Endothelial cell of umbilical vein (primary cell): ENCODE measurements around the gene TTC4. TPM values are rescaled to one million over a fixed set of nuclear protein-coding genes. Genes with fewer than 3 reads are reported as not detected.

Source experiments
- BruUV-seq: library from RNA; stranded (reverse); fragments of 400-500 nt; replicated peaks from 2 replicates; lab custom pipeline; 2021; lab: Mats Ljungman, UMichigan
- CTCF ChIA-PET: fragments of 300-600, 350-600 bp; sonication (Branson Sonifier 250); formaldehyde crosslinking; loops from one replicate; lab custom pipeline; 2021; ENCODE audit warnings: antibody characterized with exemption, inconsistent platforms; lab: Charles Lee
- POLR2A ChIA-PET: fragments of 300-600, 350-600 bp; sonication (Branson Sonifier 250); formaldehyde crosslinking; loops from one replicate; lab custom pipeline; 2021; ENCODE audit warnings: antibody characterized with exemption, inconsistent platforms; lab: Charles Lee
- DNase-seq: peaks from one replicate; pipeline ENCODE4 v3.0.0-alpha.2; 2011; ENCODE audit warnings: low read depth, low spot score
- FAIRE-seq: peaks from 2 replicates; lab custom pipeline; 2011; peaks lifted over from hg19 to GRCh38; lab: Jason Lieb, UNC
- H2AFZ ChIP-seq: 2 replicates; pipeline ENCODE4 v1.6.0; 2012; ENCODE audit warnings: low read depth, low read length, control low read depth, inconsistent platforms
- H3K27ac ChIP-seq: 2 replicates; pipeline ENCODE4 v1.5.1; 2011; ENCODE audit warnings: low read depth, mild to moderate bottlenecking, control low read depth, low read length, moderate library complexity; ENCODE audit not compliant: insufficient read depth
- H3K27me3 ChIP-seq, 2 experiments: 2 replicates each; pipeline versions ENCODE4 v1.6.0 to v1.6.1; 2011; ENCODE audit warnings: low read length in 2 of 2, mixed read lengths in 1 of 2; ENCODE audit not compliant: control insufficient read depth in 2 of 2, insufficient read depth in 2 of 2
- H3K36me3 ChIP-seq, 2 experiments: 2 replicates in 1 of 2; 3 replicates in 1 of 2; pipeline ENCODE4 v1.5.1; 2011; ENCODE audit warnings: low read length in 2 of 2, mild to moderate bottlenecking in 1 of 2, moderate library complexity in 1 of 2; ENCODE audit not compliant: control insufficient read depth in 2 of 2, insufficient read depth in 2 of 2; ENCODE audit errors: extremely low read depth in 1 of 2
- H3K4me1 ChIP-seq: 3 replicates; pipeline ENCODE4 v1.5.1; 2011; ENCODE audit warnings: mild to moderate bottlenecking, low read length; ENCODE audit not compliant: control insufficient read depth, insufficient read depth; ENCODE audit errors: extremely low read depth
- H3K4me2 ChIP-seq: 2 replicates; pipeline ENCODE4 v1.6.1; 2011; ENCODE audit warnings: low read length, control low read depth, mixed read lengths; ENCODE audit not compliant: insufficient read depth
- H3K4me3 ChIP-seq, 3 experiments: fragments of 200-600 bp in 1 of 3; sonication (generic), shearing (Covaris generic) in 1 of 3; replicated peaks in 1 of 3; 2 replicates each; pipeline ENCODE4 v1.5.1; 2011 to 2016; ENCODE audit warnings: control low read depth in 3 of 3, low read length in 3 of 3, mild to moderate bottlenecking in 2 of 3, inconsistent platforms in 1 of 3, low read depth in 1 of 3, moderate library complexity in 1 of 3; ENCODE audit not compliant: insufficient read depth in 1 of 3
- H3K79me2 ChIP-seq: 2 replicates; pipeline ENCODE4 v1.6.0; 2012; ENCODE audit warnings: low read length, inconsistent platforms; ENCODE audit not compliant: control insufficient read depth, insufficient read depth
- H3K9ac ChIP-seq: replicated peaks from 2 replicates; pipeline ENCODE3; 2011; ENCODE audit warnings: low read length, control low read depth; ENCODE audit not compliant: insufficient read depth; ENCODE audit errors: extremely low read depth
- H3K9me1 ChIP-seq: replicated peaks from 3 replicates; pipeline ENCODE4 v1.6.0; 2011; ENCODE audit warnings: mild to moderate bottlenecking, low read length; ENCODE audit not compliant: control insufficient read depth, insufficient read depth; ENCODE audit errors: extremely low read depth
- H3K9me3 ChIP-seq: replicated peaks from 2 replicates; pipeline ENCODE4 v1.5.1; 2012; ENCODE audit warnings: low read length, inconsistent platforms; ENCODE audit not compliant: control insufficient read depth, insufficient read depth
- H4K20me1 ChIP-seq: replicated peaks from 2 replicates; pipeline ENCODE3; 2011; ENCODE audit warnings: mild to moderate bottlenecking, low read length; ENCODE audit not compliant: control insufficient read depth, insufficient read depth; ENCODE audit errors: extremely low read depth
- CTCF ChIP-seq, 2 donors: IDR thresholded peaks; 1 replicate in 1 of 2; 2 replicates in 1 of 2; pipeline ENCODE4 v1.5.1; 2011; ENCODE audit warnings: low read length in 2 of 2, mild to moderate bottlenecking in 2 of 2, moderate library complexity in 2 of 2, control low read depth in 1 of 2, inconsistent platforms in 1 of 2, low read depth in 1 of 2; ENCODE audit not compliant: insufficient read depth in 1 of 2; ENCODE audit errors: extremely low read depth in 1 of 2
- EZH2 ChIP-seq: IDR thresholded peaks from 2 replicates; pipeline ENCODE4 v1.6.1; 2012; ENCODE audit warnings: borderline replicate concordance, low read depth, mild to moderate bottlenecking, moderate library complexity, low read length, inconsistent platforms; ENCODE audit not compliant: severe bottlenecking
- FOS ChIP-seq: IDR thresholded peaks from 2 replicates; pipeline ENCODE4 v1.6.1; 2011; ENCODE audit warnings: mild to moderate bottlenecking, low read length, moderate library complexity, borderline replicate concordance; ENCODE audit not compliant: insufficient read depth
- GATA2 ChIP-seq: IDR thresholded peaks from 2 replicates; pipeline ENCODE4 v1.7.0; 2011; ENCODE audit warnings: low read depth, mild to moderate bottlenecking, moderate library complexity, mixed read lengths, low read length; ENCODE audit not compliant: insufficient read length, insufficient read depth
- JUN ChIP-seq: IDR thresholded peaks from 2 replicates; pipeline ENCODE4 v1.6.1; 2011; ENCODE audit warnings: borderline replicate concordance, low read depth; ENCODE audit not compliant: insufficient read length, insufficient read depth
- MAX ChIP-seq: IDR thresholded peaks from 2 replicates; pipeline ENCODE4 v1.6.1; 2011; ENCODE audit not compliant: insufficient read depth, insufficient read length
- MYC ChIP-seq: IDR thresholded peaks from one replicate; pipeline ENCODE4 v1.6.1; 2011; ENCODE audit warnings: mild to moderate bottlenecking, low read depth, low read length
- POLR2A ChIP-seq: IDR thresholded peaks from 2 replicates; pipeline ENCODE4 v1.6.1; 2012; ENCODE audit warnings: low read depth, mild to moderate bottlenecking, control low read depth, low read length
- POLR2AphosphoS5 ChIP-seq: IDR thresholded peaks from 2 replicates; pipeline ENCODE4 v1.6.1; 2012; ENCODE audit warnings: low read depth, mild to moderate bottlenecking, control low read depth, low read length, moderate library complexity; ENCODE audit not compliant: insufficient read depth
- dilution Hi-C: fragments of 300-500 bp; cut with MboI; formaldehyde crosslinking; loops from one replicate; pipeline ENCODE4 v1.15.0; 2019; ENCODE audit warnings: low sequenced_read_pairs; ENCODE audit not compliant: extremely low pct_ligation_motif_present
- intact Hi-C: fragments of 100-400 bp; cut with micrococcal nuclease; formaldehyde crosslinking; loops from one replicate; pipeline ENCODE4 v1.10.0; 2022
- polyA plus RNA-seq, 4 experiments: library from polyadenylated mRNA; depleted of rRNA in 3 of 4; stranded (reverse) in 3 of 4; unstranded in 1 of 4; fragments of >200 nt; gene quantifications; 2 replicates each; pipeline versions ENCODE4 v1.2.1 to v1.2.3, GENCODE V29; 2011 to 2012; ENCODE audit warnings: missing spikeins in 1 of 4
- total RNA-seq: library from RNA; stranded (reverse); gene quantifications from 2 replicates; pipeline ENCODE4 v1.2.3, GENCODE V29; 2021

Gene TTC4
- total and polyA plus RNA-seq, 2 donors (not counting 3 experiments of a cell fraction or from before 2014, with no cell fraction given), result 19.2 to 28.8 TPM

GRCh38 chr1:54685335-54685905 is 30.2 kb upstream of the TTC4 start:
- no peaks in the 10 kb centered on the region for H3K36me3 ChIP-seq
- BruUV-seq, result no TSS peak
- no peaks in the 10 kb centered on the region for H3K79me2 ChIP-seq
- no peak overlapping the region for H2AFZ ChIP-seq
- H3K27me3 ChIP-seq, result peaks cover 0 to 2% of the 10 kb centered on the region in 2 experiments
- no peak for FAIRE-seq
- no peak for TF ChIP-seq FOS
- no peak for TF ChIP-seq JUN
- no peak for TF ChIP-seq POLR2AphosphoS5
- no peak for TF ChIP-seq CTCF (IDR thresholded peaks at IDR 0.05; ENCODE audit: extremely low read depth in 1 of 2, insufficient read depth in 1 of 2, low read depth in 1 of 2, low read length in 2 of 2)
- TF ChIP-seq POLR2A, result no peak
- TF ChIP-seq GATA2, result no peak
- no peak for TF ChIP-seq EZH2
- TF ChIP-seq MYC, result no peak
- TF ChIP-seq MAX, result no peak
- H3K4me3 ChIP-seq, result no peak overlapping the region
- dilution Hi-C loops, result no loop called here
- no peak overlapping the region for H3K4me2 ChIP-seq
- CTCF ChIA-PET, result no interaction called here
- no peaks in the 10 kb centered on the region for H4K20me1 ChIP-seq
- no peaks in the 10 kb centered on the region for H3K9me3 ChIP-seq
- no peaks in the 10 kb centered on the region for H3K9me1 ChIP-seq
- POLR2A ChIA-PET, result no interaction called here
- no peak overlapping the region for H3K27ac ChIP-seq
- intact Hi-C loops, result no loop called here
- no peak for DNase-seq
- no peak overlapping the region for H3K9ac ChIP-seq
- H3K4me1 ChIP-seq, result no peaks in the 10 kb centered on the region
